GM12865 (cell line): ENCODE measurements around the gene EGLN1.

Experiments used
- DNase-seq: peaks from one replicate; pipeline ENCODE4 v3.0.0; 2010; ENCODE audit warnings: low read depth
- H3K4me3 ChIP-seq: 2 replicates; pipeline ENCODE4 v1.5.1; 2011; ENCODE audit warnings: mild to moderate bottlenecking, low read depth, low read length, control low read depth
- CTCF ChIP-seq: IDR thresholded peaks from 2 replicates; pipeline ENCODE4 v1.5.1; 2011; ENCODE audit warnings: low read length, control low read depth, low read depth, inconsistent platforms; ENCODE audit not compliant: insufficient read depth; ENCODE audit errors: missing control alignments

EGLN1 gene

GRCh38 chr1:231407547-231408396, 14.3 kb downstream of the EGLN1 start:
- TF ChIP-seq CTCF: no peak
- H3K4me3 ChIP-seq: no peak overlapping the region
- no peak for DNase-seq

- DNase-seq: no peak
- no peak for TF ChIP-seq CTCF
- H3K4me3 ChIP-seq: no peak overlapping the region
Observed at GRCh38 chr1:231407049-231407448, 15.0 kb downstream of the EGLN1 start.

GRCh38 chr1:231404318-231404717, 17.8 kb downstream of the EGLN1 start:
- no peak for DNase-seq
- H3K4me3 ChIP-seq: no peak overlapping the region
- no peak for TF ChIP-seq CTCF

GRCh38 chr1:231401478-231401877, 20.6 kb downstream of the EGLN1 start:
- H3K4me3 ChIP-seq: no peak overlapping the region
- no peak for DNase-seq
- TF ChIP-seq CTCF: no peak

GRCh38 chr1:231397886-231398671, 24.0 kb downstream of the EGLN1 start:
- DNase-seq: no peak
- no peak for TF ChIP-seq CTCF
- no peak overlapping the region for H3K4me3 ChIP-seq

- DNase-seq: no peak
- H3K4me3 ChIP-seq: no peak overlapping the region
- no peak for TF ChIP-seq CTCF
Observed at GRCh38 chr1:231396643-231397042, 25.4 kb downstream of the EGLN1 start.
